ENCODE data around the gene CEP72. TPM values are rescaled to one million over a fixed set of nuclear protein-coding genes. Genes with fewer than 3 reads are reported as not detected.

CEP72 gene
- total and polyA plus RNA-seq, 2 experiments from 2014 or later, result 1.7 to 2.4 TPM

DNA sequence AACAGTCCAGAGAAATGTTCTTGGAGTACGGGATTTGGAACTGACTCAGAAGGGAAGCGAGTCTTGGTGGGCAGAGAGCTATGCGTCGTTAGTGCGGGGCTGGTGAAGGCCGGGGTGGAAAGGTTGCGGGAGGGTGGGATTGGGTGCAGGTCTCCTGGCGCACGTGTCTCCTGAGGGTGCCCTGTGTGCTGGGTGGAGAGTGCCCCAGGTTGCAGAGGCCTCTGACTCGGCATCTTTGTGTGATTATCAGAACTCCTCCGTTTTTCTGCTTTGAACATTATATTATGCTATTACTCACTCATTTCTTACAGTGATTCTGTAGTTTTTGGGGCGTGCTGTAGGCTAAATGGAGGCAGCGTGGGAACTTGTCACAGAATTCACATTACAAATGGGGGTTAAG, 11.4 kb downstream of the CEP72 start:
- in situ Hi-C loops (cut with MboI), result no loop called here
- no peak overlapping the region for H2AFZ ChIP-seq
- H3K4me1 ChIP-seq (ENCODE audit: insufficient read depth), result no peaks in the 10 kb centered on the region
- H3K4me2 ChIP-seq (ENCODE audit: unreplicated experiment), result no peak overlapping the region
- WGBS, 2 experiments (ENCODE audit: low coverage in 1 of 2, low lambda C conversion rate in 2 of 2, missing lambda C conversion rate in 2 of 2), result 97% methylated on average over 11 to 13 of the region's 13 CpGs
- H3K27me3 ChIP-seq (replicated peaks; ENCODE audit: insufficient read depth), result no peaks in the 10 kb centered on the region
- no peaks in the 10 kb centered on the region for H4K20me1 ChIP-seq (ENCODE audit: insufficient read depth)
- TF ChIP-seq EZH2phosphoT487 (IDR thresholded peaks at IDR 0.05; ENCODE audit: insufficient read depth, low read depth), result no peak
- TF ChIP-seq EZH2 (IDR thresholded peaks at IDR 0.05; ENCODE audit: insufficient read depth, poor library complexity, severe bottlenecking), result no peak
- H3K79me2 ChIP-seq (ENCODE audit: insufficient read depth), result no peaks in the 10 kb centered on the region
- H3K9ac ChIP-seq, result no peak overlapping the region
- no peak overlapping the region for H3K27ac ChIP-seq
- no peaks in the 10 kb centered on the region for H3K36me3 ChIP-seq (ENCODE audit: low read depth)
- H3F3A ChIP-seq (ENCODE audit: insufficient read depth), result no peaks in the 10 kb centered on the region
- no peak for DNase-seq
- no peak overlapping the region for H3K4me3 ChIP-seq
- H3K9me3 ChIP-seq (ENCODE audit: low read depth), result no peaks in the 10 kb centered on the region
- H3K9me2 ChIP-seq (ENCODE audit: insufficient read depth), result no peaks in the 10 kb centered on the region

DNA sequence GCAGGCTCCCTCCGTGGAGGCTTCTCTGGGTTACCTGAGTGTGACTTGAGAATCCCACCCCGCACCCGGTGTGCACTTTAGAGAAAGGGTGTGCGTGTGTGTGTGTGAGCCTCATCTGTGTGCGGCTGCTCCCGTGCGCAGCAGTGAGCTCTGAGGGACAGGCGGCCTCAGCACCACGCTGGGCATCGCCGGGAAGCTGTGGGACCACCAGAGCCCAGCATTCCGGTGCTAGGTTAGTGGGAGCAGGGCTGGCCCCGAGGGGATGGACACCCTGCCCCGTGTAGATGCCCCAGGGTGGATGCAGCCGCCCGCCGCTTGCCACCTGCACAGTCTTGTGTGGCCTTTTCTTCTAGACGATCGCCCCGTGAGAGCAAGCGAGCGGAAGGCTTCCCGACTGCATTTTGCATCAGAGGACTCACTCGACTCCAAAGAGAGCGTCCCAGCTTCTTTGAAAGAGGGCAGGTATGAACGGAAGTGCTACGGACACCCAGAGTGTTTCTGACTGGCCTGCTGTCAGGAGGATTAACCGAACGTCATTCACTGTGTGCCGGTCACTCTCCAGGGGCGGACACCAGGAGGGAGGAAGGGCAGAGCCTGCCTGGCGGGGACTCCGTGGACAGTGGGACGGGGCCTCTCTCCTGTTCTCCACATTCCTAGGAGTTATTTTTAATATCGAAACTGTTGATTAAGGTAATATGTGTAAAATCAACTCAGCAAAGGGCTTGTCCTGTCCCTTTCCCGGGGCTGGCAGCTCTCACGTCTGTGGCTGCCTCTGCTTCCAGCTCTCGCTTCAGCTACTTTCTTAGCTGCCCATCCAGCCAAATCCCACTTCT, 12.2 kb downstream of the CEP72 start:
- TF ChIP-seq EZH2 (IDR thresholded peaks at IDR 0.05; ENCODE audit: insufficient read depth, poor library complexity, severe bottlenecking), result no peak
- TF ChIP-seq EZH2phosphoT487 (IDR thresholded peaks at IDR 0.05; ENCODE audit: insufficient read depth, low read depth), result no peak
- Histone ChIP-seq H3K4me2 (ENCODE audit: unreplicated experiment) (no peak overlapping the region), H3K27ac (no peak overlapping the region), H3K79me2 (ENCODE audit: insufficient read depth) (no peaks in the 10 kb centered on the region), H3K9me3 (ENCODE audit: low read depth) (no peaks in the 10 kb centered on the region), H3K9me2 (ENCODE audit: insufficient read depth) (no peaks in the 10 kb centered on the region), H3K9ac (no peak overlapping the region), H2AFZ (no peak overlapping the region), H3K4me3 (no peak overlapping the region), H3K36me3 (ENCODE audit: low read depth) (no peaks in the 10 kb centered on the region), H3K4me1 (ENCODE audit: insufficient read depth) (no peaks in the 10 kb centered on the region), H4K20me1 (ENCODE audit: insufficient read depth) (no peaks in the 10 kb centered on the region), H3K27me3 (replicated peaks; ENCODE audit: insufficient read depth) (no peaks in the 10 kb centered on the region), H3F3A (ENCODE audit: insufficient read depth) (no peaks in the 10 kb centered on the region)
- no peak for DNase-seq
- WGBS, 2 experiments (ENCODE audit: low coverage in 1 of 2, low lambda C conversion rate in 2 of 2, missing lambda C conversion rate in 2 of 2), result 95 to 96% methylated on average over 37 to 38 of the region's 38 CpGs
- in situ Hi-C loops (cut with MboI), result no loop called here

DNA sequence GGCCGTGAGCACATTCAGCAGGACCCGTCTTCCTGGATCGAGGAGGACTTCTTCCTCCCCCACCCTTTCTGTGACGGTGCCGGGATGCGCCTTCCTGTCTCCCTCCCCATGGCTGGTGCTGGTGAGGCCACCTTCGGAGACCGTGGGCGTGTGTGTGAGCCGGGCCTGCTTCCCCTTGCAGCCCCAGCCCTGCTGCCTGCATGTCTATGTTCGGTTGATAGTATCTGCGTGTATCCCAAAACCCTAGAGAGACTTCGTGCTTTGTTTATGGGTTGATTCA, 12.8 kb downstream of the CEP72 start:
- Histone ChIP-seq H3K36me3 (ENCODE audit: low read depth) (no peaks in the 10 kb centered on the region), H3K9ac (no peak overlapping the region), H3K9me2 (ENCODE audit: insufficient read depth) (no peaks in the 10 kb centered on the region), H3K4me3 (no peak overlapping the region), H3K27me3 (replicated peaks; ENCODE audit: insufficient read depth) (no peaks in the 10 kb centered on the region), H3F3A (ENCODE audit: insufficient read depth) (no peaks in the 10 kb centered on the region), H3K79me2 (ENCODE audit: insufficient read depth) (no peaks in the 10 kb centered on the region), H3K4me1 (ENCODE audit: insufficient read depth) (no peaks in the 10 kb centered on the region), H4K20me1 (ENCODE audit: insufficient read depth) (no peaks in the 10 kb centered on the region), H2AFZ (no peak overlapping the region), H3K27ac (no peak overlapping the region), H3K4me2 (ENCODE audit: unreplicated experiment) (no peak overlapping the region), H3K9me3 (ENCODE audit: low read depth) (no peaks in the 10 kb centered on the region)
- in situ Hi-C loops (cut with MboI), result no loop called here
- 94 to 95% methylated on average over 13 of the region's 13 CpGs for WGBS, 2 experiments (ENCODE audit: low coverage in 1 of 2, low lambda C conversion rate in 2 of 2, missing lambda C conversion rate in 2 of 2)
- DNase-seq, result no peak
- no peak for TF ChIP-seq EZH2phosphoT487 (IDR thresholded peaks at IDR 0.05; ENCODE audit: insufficient read depth, low read depth)
- TF ChIP-seq EZH2 (IDR thresholded peaks at IDR 0.05; ENCODE audit: insufficient read depth, poor library complexity, severe bottlenecking), result no peak

DNA sequence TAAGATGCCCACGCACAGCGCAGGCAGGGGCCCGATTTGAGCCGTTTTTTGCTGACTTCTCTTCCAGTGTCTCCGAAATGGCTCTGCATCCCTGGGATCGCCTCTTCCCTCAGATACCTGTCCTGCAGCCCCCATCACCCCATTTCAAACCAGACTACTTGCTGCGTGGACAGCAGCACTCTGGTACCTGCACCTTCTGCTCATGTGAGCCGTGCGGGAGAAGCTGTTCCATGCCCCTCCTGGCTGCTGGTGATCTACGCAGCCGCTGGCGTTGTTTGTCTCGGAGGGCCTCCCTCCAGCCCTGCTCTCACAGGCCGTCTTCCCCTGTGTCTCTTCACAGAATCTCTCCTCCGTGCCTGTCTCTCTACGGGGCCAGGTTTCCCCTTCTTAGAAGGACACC, 13.4 kb downstream of the CEP72 start:
- Histone ChIP-seq H3K36me3 (ENCODE audit: low read depth) (no peaks in the 10 kb centered on the region), H3K9ac (no peak overlapping the region), H3K9me2 (ENCODE audit: insufficient read depth) (no peaks in the 10 kb centered on the region), H3K79me2 (ENCODE audit: insufficient read depth) (no peaks in the 10 kb centered on the region), H2AFZ (no peak overlapping the region), H3K4me2 (ENCODE audit: unreplicated experiment) (no peak overlapping the region), H3K4me1 (ENCODE audit: insufficient read depth) (no peaks in the 10 kb centered on the region), H4K20me1 (ENCODE audit: insufficient read depth) (no peaks in the 10 kb centered on the region), H3K9me3 (ENCODE audit: low read depth) (no peaks in the 10 kb centered on the region), H3K4me3 (no peak overlapping the region), H3K27ac (no peak overlapping the region), H3F3A (ENCODE audit: insufficient read depth) (no peaks in the 10 kb centered on the region), H3K27me3 (replicated peaks; ENCODE audit: insufficient read depth) (no peaks in the 10 kb centered on the region)
- TF ChIP-seq EZH2 (IDR thresholded peaks at IDR 0.05; ENCODE audit: insufficient read depth, poor library complexity, severe bottlenecking) (no peak), EZH2phosphoT487 (IDR thresholded peaks at IDR 0.05; ENCODE audit: insufficient read depth, low read depth) (no peak)
- in situ Hi-C loops (cut with MboI), result no loop called here
- DNase-seq, result no peak
- 95% methylated on average over 16 of the region's 16 CpGs for WGBS, 2 experiments (ENCODE audit: low coverage in 1 of 2, low lambda C conversion rate in 2 of 2, missing lambda C conversion rate in 2 of 2)

All from GM23248 (cell line).